GM12864 (cell line): Measurements from ENCODE around the gene KDELR1.

Source experiments
- DNase-seq: peaks from one replicate; pipeline ENCODE4 v3.0.0-alpha.2; 2011; ENCODE audit warnings: low read depth
- H3K4me3 ChIP-seq: 2 replicates; pipeline ENCODE4 v1.5.1; 2011; ENCODE audit warnings: mild to moderate bottlenecking, low read depth, low read length, control low read depth
- CTCF ChIP-seq: IDR thresholded peaks from 2 replicates; pipeline ENCODE4 v1.5.1; 2011; ENCODE audit warnings: low read depth, mild to moderate bottlenecking, moderate library complexity, low read length, control low read depth, inconsistent platforms; ENCODE audit errors: missing control alignments

KDELR1 gene

GRCh38 chr19:48405850-48406249 lies 14.5 kb upstream of the KDELR1 start:
- TF ChIP-seq CTCF = no peak
- H3K4me3 ChIP-seq = no peak overlapping the region
- DNase-seq = no peak

DNA sequence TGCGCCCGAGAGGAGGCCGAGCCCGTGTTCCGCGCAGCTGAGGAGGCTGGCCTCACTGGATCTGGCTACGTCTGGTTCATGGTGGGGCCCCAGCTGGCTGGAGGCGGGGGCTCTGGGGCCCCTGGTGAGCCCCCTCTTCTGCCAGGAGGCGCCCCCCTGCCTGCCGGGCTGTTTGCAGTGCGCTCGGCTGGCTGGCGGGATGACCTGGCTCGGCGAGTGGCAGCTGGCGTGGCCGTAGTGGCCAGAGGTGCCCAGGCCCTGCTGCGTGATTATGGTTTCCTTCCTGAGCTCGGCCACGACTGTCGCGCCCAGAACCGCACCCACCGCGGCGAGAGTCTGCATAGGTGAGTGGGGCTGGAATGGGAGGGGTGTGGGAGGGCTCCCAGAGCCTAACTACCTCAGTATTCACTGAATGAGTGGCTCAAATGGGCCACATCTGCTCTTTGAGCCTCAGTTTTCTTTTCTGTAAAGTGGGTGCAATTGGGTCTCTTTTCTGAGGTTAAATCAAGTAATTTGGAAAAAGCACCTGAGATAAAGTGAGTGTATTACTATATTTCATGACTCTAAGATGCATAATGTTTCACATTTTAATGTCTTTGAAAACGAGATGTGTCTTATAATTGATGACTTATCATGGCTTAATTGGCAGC lies 13.8 kb upstream of the KDELR1 start:
- H3K4me3 ChIP-seq = no peak overlapping the region
- TF ChIP-seq CTCF = no peak
- DNase-seq = no peak

GRCh38 chr19:48403606-48404005 lies 12.3 kb upstream of the KDELR1 start:
- no peak overlapping the region for H3K4me3 ChIP-seq
- TF ChIP-seq CTCF = no peak
- DNase-seq = peak; percentile 60

DNA sequence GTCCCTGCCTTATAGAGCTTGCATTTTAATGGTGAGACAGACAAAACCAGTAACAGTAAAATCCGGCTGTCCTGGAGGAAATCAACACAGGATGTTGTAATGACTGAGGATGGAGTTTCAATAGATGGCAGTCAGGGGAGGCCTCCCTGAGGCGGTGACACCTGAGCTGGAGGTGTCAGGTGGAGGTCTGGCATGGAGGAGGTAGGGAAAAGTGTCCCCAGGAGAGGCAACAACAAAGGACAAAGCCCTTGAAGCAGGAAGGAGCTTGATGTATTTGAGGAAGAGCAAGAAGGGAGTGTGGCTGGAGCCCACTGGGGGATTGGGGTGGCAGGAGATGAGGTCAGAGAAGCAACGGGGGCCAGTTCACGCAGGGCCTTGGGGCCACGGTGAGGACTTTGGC lies 9.9 kb upstream of the KDELR1 start:
- no peak for TF ChIP-seq CTCF
- no peak overlapping the region for H3K4me3 ChIP-seq
- DNase-seq = no peak

DNA sequence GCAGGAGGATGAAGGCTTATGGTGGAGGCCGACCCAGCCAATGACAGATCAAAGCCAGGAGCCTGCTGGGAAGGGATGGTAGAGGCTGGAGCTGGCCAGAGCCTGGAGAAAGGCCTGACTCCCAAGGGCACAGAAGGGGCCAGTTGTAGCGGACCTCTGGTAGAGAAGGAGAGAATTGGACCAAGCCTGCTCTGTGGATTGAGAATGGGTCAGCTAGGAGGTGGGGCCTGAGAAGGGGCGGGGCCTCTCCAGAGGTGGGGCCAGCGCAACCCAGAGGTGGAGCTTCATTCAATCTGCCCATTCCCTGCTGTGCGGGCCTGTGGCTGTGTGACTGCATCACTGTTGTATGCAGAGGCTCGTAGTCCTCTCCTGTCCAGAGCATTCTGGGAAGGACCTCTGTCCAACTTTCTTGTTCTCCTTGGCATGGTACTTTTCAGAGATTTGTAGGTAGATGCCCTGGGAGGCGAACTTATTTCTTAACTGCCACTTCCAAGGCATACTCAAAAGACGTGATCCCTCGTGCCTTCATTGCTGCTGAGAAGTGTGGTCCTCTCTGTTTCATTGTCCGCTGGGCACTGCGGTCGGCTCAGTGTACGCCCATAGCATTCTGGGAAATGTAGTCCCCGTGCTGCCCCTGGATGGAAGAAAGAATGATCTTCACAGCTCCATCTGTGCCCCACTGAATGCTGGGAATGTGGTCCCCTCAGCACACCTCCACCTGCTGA lies 8.8 kb upstream of the KDELR1 start:
- H3K4me3 ChIP-seq = no peak overlapping the region
- no peak for DNase-seq
- TF ChIP-seq CTCF = no peak

GRCh38 chr19:48398375-48399235 lies 7.3 kb upstream of the KDELR1 start:
- peak; percentile 79 for DNase-seq
- H3K4me3 ChIP-seq = peak overlapping the region; percentile 61
- TF ChIP-seq CTCF = no peak
